GM18519 (cell line): Measurements from ENCODE around the gene MAGEF1.
"Not testable (repeated sequence)": the region's sequence is repeated elsewhere in the genome, so short reads cannot be mapped to it uniquely, and the experiment has no call there.

Experiments used
- ATAC-seq: cut with Tn5 transposase; IDR thresholded peaks from one replicate; pipeline ENCODE4 v1.9.1; 2021; ENCODE audit warnings: mild to moderate bottlenecking, moderate library complexity; ENCODE audit not compliant: unreplicated experiment, low FRiP score

MAGEF1 gene

GRCh38 chr3:184743248-184743647 lies 31.4 kb upstream of the MAGEF1 start:
- ATAC-seq, result no peak

- no peak for ATAC-seq
Observed at GRCh38 chr3:184742676-184743135, 30.8 kb upstream of the MAGEF1 start.

GRCh38 chr3:184741798-184742675 lies 30.2 kb upstream of the MAGEF1 start:
- ATAC-seq, result no peak

DNA sequence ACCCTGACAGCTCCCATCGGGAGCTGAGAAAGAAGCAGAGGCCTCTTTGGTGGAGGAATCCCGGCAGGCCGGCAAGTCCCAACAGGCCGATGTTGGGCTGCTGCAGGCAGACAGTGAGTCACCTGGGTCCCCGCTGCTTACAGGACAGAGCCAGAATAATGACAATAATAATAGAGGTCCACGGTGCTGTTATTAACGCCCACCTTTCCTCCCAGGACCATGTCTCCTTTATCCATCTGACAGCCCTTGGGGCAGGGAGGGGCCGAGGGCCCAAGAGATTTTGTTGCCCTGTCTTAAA lies 29.3 kb upstream of the MAGEF1 start:
- no peak for ATAC-seq

DNA sequence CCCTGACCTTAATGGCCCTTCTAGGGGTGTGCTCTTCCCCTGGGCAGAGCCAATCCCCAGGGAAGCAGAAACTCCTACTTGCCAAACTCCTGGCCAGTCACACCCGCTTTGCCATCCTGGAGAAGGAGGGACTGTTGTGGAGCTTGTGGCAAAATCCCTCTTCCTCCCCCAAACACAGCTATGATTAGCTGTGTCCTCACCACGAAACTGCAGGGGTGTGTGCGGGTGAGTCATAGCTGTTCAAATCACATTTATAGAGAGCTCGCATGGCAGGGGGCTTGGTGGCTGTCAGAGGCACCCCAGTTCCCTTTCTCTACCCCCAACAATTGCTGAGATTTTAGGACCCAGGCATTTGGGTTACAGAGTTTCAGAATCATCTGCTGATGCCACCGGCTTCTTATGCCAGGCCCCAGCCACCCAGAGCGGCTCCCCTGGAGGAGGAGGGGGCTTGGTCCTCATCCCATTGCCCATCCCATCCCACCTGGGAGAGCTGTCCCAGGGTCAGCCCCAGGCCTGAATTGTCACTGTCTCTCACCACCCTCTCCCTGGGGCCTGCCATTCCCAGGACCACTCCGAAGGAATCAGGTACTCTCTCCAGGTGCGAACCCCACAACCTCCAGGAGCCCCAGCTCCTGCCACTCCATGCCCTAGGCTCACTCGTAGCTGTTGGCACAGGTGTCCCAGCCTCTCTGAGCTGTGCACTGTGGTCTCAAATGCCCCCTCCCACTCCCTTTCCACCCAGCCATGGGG lies 28.8 kb upstream of the MAGEF1 start:
- no peak for ATAC-seq

DNA sequence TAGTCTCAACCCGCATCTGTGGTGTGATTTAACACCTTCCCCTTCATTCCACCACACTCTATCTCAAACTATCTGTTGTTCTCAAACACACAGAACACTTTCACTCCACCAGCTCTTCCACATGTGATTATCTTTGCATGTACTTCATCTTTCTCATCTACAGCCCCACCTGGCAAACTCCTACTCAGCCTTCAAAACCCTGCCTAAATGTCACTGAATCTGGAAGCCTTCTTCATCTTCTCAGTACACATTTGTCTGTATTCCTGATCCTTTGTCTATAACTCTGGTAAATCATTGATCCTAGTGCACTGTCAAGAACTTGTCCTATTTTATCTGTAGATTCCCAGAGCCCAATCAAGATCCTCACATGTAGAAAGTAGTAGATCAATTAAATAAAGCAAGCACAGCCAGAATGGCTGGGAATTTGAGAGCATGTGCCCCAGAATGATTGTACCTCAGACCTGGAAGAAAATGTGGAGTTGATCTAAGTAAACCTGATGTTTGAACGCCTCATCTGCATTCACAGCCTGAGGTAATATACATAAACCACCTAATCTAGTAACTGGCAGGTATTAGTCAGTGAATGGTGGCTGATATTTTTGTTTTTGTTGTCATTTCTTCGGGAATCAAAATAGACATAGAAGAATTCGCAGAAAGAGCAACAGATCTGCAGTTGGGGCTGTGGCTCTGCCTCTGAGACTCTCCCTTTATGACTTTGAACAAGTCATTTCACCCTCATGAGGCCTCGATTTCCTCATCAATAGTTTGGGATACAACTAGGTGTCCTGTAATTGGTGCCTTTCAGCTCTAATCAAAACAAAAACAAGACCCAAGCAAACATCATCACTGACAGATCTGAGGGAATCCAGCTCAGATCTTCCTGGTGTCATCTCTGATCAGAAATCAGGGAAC lies 28.0 kb upstream of the MAGEF1 start:
- ATAC-seq, result no peak

DNA sequence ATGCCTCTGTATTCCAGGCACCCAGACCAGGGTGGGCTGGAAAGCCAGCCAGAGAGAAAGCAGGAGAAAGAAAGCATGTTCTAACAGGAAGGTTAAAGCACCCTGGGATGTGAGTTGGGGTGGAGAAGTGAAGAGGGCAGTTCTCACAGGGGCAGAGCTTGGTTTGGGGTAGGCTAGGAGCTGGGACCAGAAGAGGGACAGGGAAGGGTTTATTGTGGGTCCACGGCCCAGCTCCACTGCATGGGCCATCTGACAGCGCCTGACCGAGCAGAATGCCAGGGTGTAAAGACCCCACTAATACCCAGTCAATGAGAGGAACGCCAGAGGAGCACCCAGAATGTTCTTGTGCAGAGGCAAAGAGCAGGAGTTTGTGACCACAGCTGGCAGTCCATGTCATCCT lies 27.1 kb upstream of the MAGEF1 start:
- no peak for ATAC-seq

DNA sequence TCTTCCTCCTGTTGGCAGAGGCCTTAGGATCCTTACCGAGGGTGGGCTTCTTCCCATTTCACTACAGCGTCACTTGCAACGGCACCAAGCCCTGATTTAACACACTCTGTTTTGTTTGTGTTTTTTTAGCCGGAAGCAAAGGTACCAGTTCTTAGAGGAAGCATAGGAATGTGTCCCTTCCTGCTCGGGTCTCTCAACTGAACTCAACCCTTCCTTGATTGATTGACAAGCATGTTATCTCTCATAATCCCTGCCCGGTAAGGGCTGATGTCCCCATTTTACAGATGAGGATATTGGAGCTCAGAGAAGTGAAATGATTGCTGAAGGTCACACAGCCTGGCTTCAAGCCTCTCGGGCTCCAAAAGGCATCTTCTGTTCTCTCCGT lies 26.6 kb upstream of the MAGEF1 start:
- no peak for ATAC-seq

GRCh38 chr3:184737641-184738505 lies 26.0 kb upstream of the MAGEF1 start:
- ATAC-seq, result no peak

- no peak for ATAC-seq
Observed at GRCh38 chr3:184737063-184737462, 25.2 kb upstream of the MAGEF1 start.

- ATAC-seq, result no peak
Observed at GRCh38 chr3:184734903-184735701, 23.2 kb upstream of the MAGEF1 start.

- ATAC-seq, result no peak
Observed at GRCh38 chr3:184733971-184734608, 22.2 kb upstream of the MAGEF1 start.

- ATAC-seq, result no peak
Observed at GRCh38 chr3:184733181-184733580, 21.3 kb upstream of the MAGEF1 start.

GRCh38 chr3:184731786-184732537 lies 20.1 kb upstream of the MAGEF1 start:
- ATAC-seq, result no peak

GRCh38 chr3:184730924-184731323 lies 19.1 kb upstream of the MAGEF1 start:
- no peak for ATAC-seq

GRCh38 chr3:184729154-184729553 lies 17.3 kb upstream of the MAGEF1 start:
- not testable (repeated sequence) for ATAC-seq

GRCh38 chr3:184728010-184728527 lies 16.2 kb upstream of the MAGEF1 start:
- ATAC-seq, result no peak
